Mesenchymal stem cell (in vitro differentiated cells and primary cell): ENCODE results near the gene NEK4. TPM values are rescaled to one million over a fixed set of nuclear protein-coding genes. Genes with fewer than 3 reads are reported as not detected.
A peak's percentile ranks its signal among the peaks of the same experiment; 100 is the strongest.

Experiments used
- DNase-seq: peaks from one replicate; pipeline ENCODE4 v3.0.0-alpha.2; 2013
- H2AFZ ChIP-seq: one replicate; pipeline ENCODE4 v1.6.1; 2013; ENCODE audit warnings: low read depth, mild to moderate bottlenecking, control low read depth, inconsistent platforms, low read length, moderate library complexity
- H2AK5ac ChIP-seq: 2 replicates; pipeline ENCODE4 v1.6.1; 2013; ENCODE audit warnings: low read length, moderate library complexity, mild to moderate bottlenecking, inconsistent platforms; ENCODE audit not compliant: severe bottlenecking
- H2BK120ac ChIP-seq: one replicate; pipeline ENCODE4 v1.6.1; 2013; ENCODE audit warnings: low read depth, mild to moderate bottlenecking, inconsistent platforms, low read length, moderate library complexity
- H2BK12ac ChIP-seq, 2 experiments: one replicate each; pipeline ENCODE4 v1.6.1; 2013; ENCODE audit warnings: inconsistent platforms in 2 of 2, low read length in 2 of 2, mild to moderate bottlenecking in 2 of 2, moderate library complexity in 2 of 2, control low read depth in 1 of 2
- H2BK15ac ChIP-seq: one replicate; pipeline ENCODE4 v1.6.1; 2013; ENCODE audit warnings: mild to moderate bottlenecking, low read depth, inconsistent platforms; ENCODE audit not compliant: poor library complexity, severe bottlenecking
- H2BK5ac ChIP-seq: 2 replicates; pipeline ENCODE4 v1.6.1; 2013; ENCODE audit warnings: low read depth, mild to moderate bottlenecking, low read length, control low read depth, inconsistent platforms; ENCODE audit not compliant: poor library complexity, severe bottlenecking
- H3K14ac ChIP-seq, 2 experiments: one replicate each; pipeline ENCODE4 v1.6.1; 2013; ENCODE audit warnings: inconsistent platforms in 2 of 2, low read length in 2 of 2, control low read depth in 1 of 2, mild to moderate bottlenecking in 1 of 2, moderate library complexity in 1 of 2
- H3K18ac ChIP-seq, 2 experiments: one replicate each; pipeline ENCODE4 v1.6.1; 2013; ENCODE audit warnings: inconsistent platforms in 2 of 2, low read length in 2 of 2, control low read depth in 1 of 2, low read depth in 1 of 2, mild to moderate bottlenecking in 1 of 2
- H3K23ac ChIP-seq, 2 experiments: one replicate each; pipeline ENCODE4 v1.6.1; 2013; ENCODE audit warnings: inconsistent platforms in 2 of 2, low read length in 2 of 2, mild to moderate bottlenecking in 2 of 2, moderate library complexity in 2 of 2, control low read depth in 1 of 2
- H3K27ac ChIP-seq: 2 replicates; pipeline ENCODE4 v1.5.1; 2013; ENCODE audit warnings: mild to moderate bottlenecking, moderate library complexity, low read length, control low read depth, inconsistent platforms; ENCODE audit not compliant: poor library complexity, severe bottlenecking
- H3K27me3 ChIP-seq, 2 experiments: 2 replicates each; pipeline versions ENCODE4 v1.6.1 to v1.7.0; 2013; ENCODE audit warnings: low read length in 2 of 2, mild to moderate bottlenecking in 2 of 2, moderate library complexity in 2 of 2, control low read depth in 1 of 2, inconsistent platforms in 1 of 2; ENCODE audit not compliant: control insufficient read depth in 1 of 2, insufficient read depth in 1 of 2
- H3K36me3 ChIP-seq, 2 experiments: 2 replicates each; pipeline versions ENCODE4 v1.6.1 to v1.7.0; 2013; ENCODE audit warnings: low read length in 2 of 2, control low read depth in 1 of 2, inconsistent platforms in 1 of 2, low read depth in 1 of 2, mild to moderate bottlenecking in 1 of 2; ENCODE audit not compliant: insufficient read depth in 2 of 2, control insufficient read depth in 1 of 2
- H3K4ac ChIP-seq, 2 experiments: one replicate each; pipeline ENCODE4 v1.6.1; 2013; ENCODE audit warnings: inconsistent platforms in 2 of 2, low read length in 2 of 2, mild to moderate bottlenecking in 2 of 2, moderate library complexity in 2 of 2, control low read depth in 1 of 2, low read depth in 1 of 2
- H3K4me1 ChIP-seq: 2 replicates; pipeline ENCODE4 v1.6.1; 2013; ENCODE audit warnings: low read depth, low read length, control low read depth; ENCODE audit not compliant: control insufficient read depth, insufficient read depth
- H3K4me2 ChIP-seq: 2 replicates; pipeline ENCODE4 v1.6.1; 2013; ENCODE audit warnings: low read length, mild to moderate bottlenecking, inconsistent platforms; ENCODE audit not compliant: poor library complexity, severe bottlenecking
- H3K4me3 ChIP-seq, 2 experiments: 2 replicates each; pipeline versions ENCODE4 v1.5.1 to v1.7.0; 2013; ENCODE audit warnings: low read length in 2 of 2, mild to moderate bottlenecking in 2 of 2, control low read depth in 1 of 2, low read depth in 1 of 2; ENCODE audit not compliant: insufficient read depth in 1 of 2
- H3K79me1 ChIP-seq: replicated peaks from 2 replicates; pipeline ENCODE4 v1.6.1; 2013; ENCODE audit warnings: mild to moderate bottlenecking, control low read depth, low read length, inconsistent platforms; ENCODE audit not compliant: poor library complexity, severe bottlenecking
- H3K9ac ChIP-seq: 2 replicates; pipeline ENCODE4 v1.7.0; 2013; ENCODE audit warnings: mild to moderate bottlenecking, low read length, moderate library complexity
- H3K9me3 ChIP-seq: 2 replicates; pipeline ENCODE4 v1.7.0; 2013; ENCODE audit warnings: mild to moderate bottlenecking, low read length; ENCODE audit not compliant: control insufficient read depth
- H4K8ac ChIP-seq: one replicate; pipeline ENCODE4 v1.6.1; 2013; ENCODE audit warnings: inconsistent platforms, mild to moderate bottlenecking, low read length, moderate library complexity
- H4K91ac ChIP-seq: one replicate; pipeline ENCODE4 v1.6.1; 2013; ENCODE audit warnings: mild to moderate bottlenecking, low read length, inconsistent platforms
- WGBS: methylation state at CpG from one replicate; pipeline ENCODE4 v1.1.7; 2013; ENCODE audit warnings: mixed read lengths; 5-methylcytosine and 5-hydroxymethylcytosine counted together
- polyA plus RNA-seq, 2 experiments: library from polyadenylated mRNA; stranded (reverse); fragments of 200-250 nt; gene quantifications; one replicate each; pipeline ENCODE4 v1.2.3, GENCODE V29; 2013

NEK4 gene
- 6.9 TPM for polyA plus RNA-seq (2013, experiment 1 of 2)
- 6.8 TPM for polyA plus RNA-seq (2013, experiment 2 of 2)

- DNase-seq, result peak; percentile 89
- peak within 1 kb of the TSS; percentile 91 for H4K8ac ChIP-seq
- peak within 1 kb of the TSS; percentile 93 for H3K9ac ChIP-seq
- H2BK120ac ChIP-seq, result no peak within 1 kb of the TSS
- H3K27me3 ChIP-seq, result peaks cover 0 to 4% of the 10 kb centered on the region in 2 experiments
- 1% methylated on average over 65 of the region's 67 CpGs for WGBS
- H3K18ac ChIP-seq, result peak within 1 kb of the TSS; percentile 59 to 65
- H3K4me2 ChIP-seq, result peak within 1 kb of the TSS; percentile 86
- H3K9me3 ChIP-seq, result no peaks in the 10 kb centered on the region
- H4K91ac ChIP-seq, result no peak within 1 kb of the TSS
- H2BK12ac ChIP-seq, result no peak within 1 kb of the TSS
- H2BK5ac ChIP-seq, result no peak within 1 kb of the TSS
- peak within 1 kb of the TSS in 1 of 2 experiments; percentile 80 for H3K14ac ChIP-seq
- H2AFZ ChIP-seq, result peak within 1 kb of the TSS; percentile 87
- H3K4me3 ChIP-seq, result peak within 1 kb of the TSS; percentile 92
- no peak within 1 kb of the TSS for H2AK5ac ChIP-seq
- peaks cover 6 to 19% of the 10 kb centered on the region in 2 experiments for H3K36me3 ChIP-seq
- H3K23ac ChIP-seq, result peak within 1 kb of the TSS in 1 of 2 experiments; percentile 20
- H3K4ac ChIP-seq, result peak within 1 kb of the TSS; percentile 5 to 22
- H2BK15ac ChIP-seq, result peak within 1 kb of the TSS; percentile 91
- peaks cover 8% of the 10 kb centered on the region for H3K4me1 ChIP-seq
- peaks cover 8% of the 10 kb centered on the region for H3K79me1 ChIP-seq
- no peak within 1 kb of the TSS for H3K27ac ChIP-seq
These were observed at the start of gene NEK4 for GRCh38 chr3:52770496-52771333. NEK4 (minus strand) TSS chr3:52770940; CDS start chr3:52770746, 194 bp downstream.

DNA sequence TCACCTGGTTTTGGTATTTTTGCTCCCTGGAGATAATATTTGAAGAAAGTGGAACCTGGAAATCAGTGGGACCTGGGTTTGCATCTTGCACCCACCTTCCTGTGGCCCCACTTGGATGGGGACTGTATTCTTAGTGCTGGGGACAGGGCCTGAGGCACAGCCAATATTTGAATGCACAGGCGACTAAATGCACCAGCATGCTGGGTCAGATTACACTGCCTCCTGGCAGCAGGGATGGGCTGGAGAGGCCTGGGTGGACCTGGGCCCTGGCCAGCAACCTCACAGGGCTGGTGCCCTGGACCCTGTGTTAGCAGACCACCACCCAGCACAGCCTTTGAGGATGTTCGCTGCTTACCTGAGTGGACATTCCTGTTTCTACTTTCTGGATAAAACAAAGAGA lies 49.2 kb upstream of the NEK4 start:
- Histone ChIP-seq H4K91ac (no peak overlapping the region), H2AFZ (no peak overlapping the region), H2BK5ac (no peak overlapping the region), H3K4ac (no peak overlapping the region), H3K9ac (no peak overlapping the region), H4K8ac (no peak overlapping the region), H2BK120ac (no peak overlapping the region), H3K4me3 (no peak overlapping the region), H2AK5ac (no peak overlapping the region), H3K4me2 (no peak overlapping the region), H3K18ac (no peak overlapping the region), H3K27me3 (peaks cover 0 to 4% of the 10 kb centered on the region in 2 experiments), H3K79me1 (no peaks in the 10 kb centered on the region), H3K4me1 (peaks cover 8% of the 10 kb centered on the region), H3K36me3 (no peaks in the 10 kb centered on the region), H2BK12ac (no peak overlapping the region), H2BK15ac (no peak overlapping the region), H3K14ac (no peak overlapping the region), H3K23ac (no peak overlapping the region), H3K9me3 (no peaks in the 10 kb centered on the region), H3K27ac (no peak overlapping the region)
- 90% methylated on average over 2 of the region's 2 CpGs for WGBS
- no peak for DNase-seq

GRCh38 chr3:52817860-52818259 lies 47.1 kb upstream of the NEK4 start:
- Histone ChIP-seq H3K4me1 (peaks cover 8% of the 10 kb centered on the region), H3K18ac (no peak overlapping the region), H3K9me3 (no peaks in the 10 kb centered on the region), H2BK5ac (no peak overlapping the region), H4K8ac (no peak overlapping the region), H3K36me3 (no peaks in the 10 kb centered on the region), H3K4me3 (no peak overlapping the region), H2AK5ac (no peak overlapping the region), H3K79me1 (no peaks in the 10 kb centered on the region), H4K91ac (no peak overlapping the region), H2AFZ (no peak overlapping the region), H2BK12ac (no peak overlapping the region), H3K27ac (no peak overlapping the region), H2BK15ac (no peak overlapping the region), H3K14ac (peak overlapping the region in 1 of 2 experiments; percentile 38), H3K9ac (no peak overlapping the region), H3K4me2 (no peak overlapping the region), H3K27me3 (peaks cover 5 to 6% of the 10 kb centered on the region in 2 experiments), H2BK120ac (no peak overlapping the region), H3K23ac (no peak overlapping the region), H3K4ac (no peak overlapping the region)
- WGBS, result 86% methylated on average over 7 of the region's 7 CpGs
- DNase-seq, result no peak

DNA sequence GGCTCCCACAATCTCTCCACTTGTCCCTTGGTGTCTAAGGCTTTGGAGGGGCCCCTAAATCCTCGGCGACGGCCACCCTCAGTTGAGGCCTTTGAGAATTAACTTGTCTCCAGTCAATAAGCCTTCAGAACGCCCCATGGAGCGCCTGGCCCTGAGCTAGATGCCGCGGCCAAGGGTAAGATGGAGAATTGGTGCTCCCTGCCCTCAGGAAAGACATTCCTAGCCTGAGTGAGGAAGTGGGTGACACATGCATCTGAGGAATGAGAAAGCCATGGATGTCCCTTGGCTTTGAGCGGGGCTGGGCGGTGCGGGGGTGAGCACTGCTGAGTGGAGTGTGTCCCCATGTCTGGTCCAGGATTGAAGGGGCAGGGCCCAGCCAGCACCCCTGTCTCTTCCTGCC lies 46.5 kb upstream of the NEK4 start:
- no peak overlapping the region for H2BK120ac ChIP-seq
- no peak overlapping the region for H2BK15ac ChIP-seq
- no peak overlapping the region for H3K27ac ChIP-seq
- no peak overlapping the region for H3K23ac ChIP-seq
- no peak overlapping the region for H2BK12ac ChIP-seq
- H3K9me3 ChIP-seq, result no peaks in the 10 kb centered on the region
- WGBS, result 94% methylated on average over 10 of the region's 10 CpGs
- no peak for DNase-seq
- no peak overlapping the region for H3K18ac ChIP-seq
- no peak overlapping the region for H3K4me2 ChIP-seq
- H3K14ac ChIP-seq, result peak overlapping the region in 1 of 2 experiments; percentile 38
- no peak overlapping the region for H4K91ac ChIP-seq
- H3K4ac ChIP-seq, result no peak overlapping the region
- H3K36me3 ChIP-seq, result no peaks in the 10 kb centered on the region
- no peaks in the 10 kb centered on the region for H3K79me1 ChIP-seq
- no peak overlapping the region for H2AK5ac ChIP-seq
- H3K4me1 ChIP-seq, result peaks cover 8% of the 10 kb centered on the region
- no peak overlapping the region for H3K4me3 ChIP-seq
- no peak overlapping the region for H4K8ac ChIP-seq
- no peak overlapping the region for H2AFZ ChIP-seq
- no peak overlapping the region for H3K9ac ChIP-seq
- H3K27me3 ChIP-seq, result peaks cover 5 to 6% of the 10 kb centered on the region in 2 experiments
- H2BK5ac ChIP-seq, result no peak overlapping the region
